ENCODE results near the gene SACS.

DNA sequence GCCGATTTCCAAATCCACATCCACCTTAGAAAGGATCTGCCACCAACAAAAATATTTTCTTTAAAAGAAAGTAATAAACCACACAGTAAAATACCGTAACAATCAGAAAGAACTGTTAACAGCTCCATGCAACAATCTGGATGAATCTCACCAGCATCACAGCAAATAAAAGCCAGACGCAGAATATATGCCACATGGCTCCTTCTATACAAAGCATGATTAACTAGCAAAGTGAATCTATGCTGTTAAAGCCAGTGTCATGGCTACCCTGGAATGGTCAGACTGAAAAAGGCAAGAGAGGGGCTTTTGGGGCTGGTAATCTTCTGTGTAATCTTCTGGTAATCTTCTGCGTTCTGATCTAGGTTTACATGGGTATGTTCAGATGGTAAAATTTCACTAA, 81.3 kb downstream of the SACS start:
- TF ChIP-seq YY1 (IDR thresholded peaks at IDR 0.05; ENCODE audit: insufficient read depth, insufficient read length) (no peak), ZNF274 (IDR thresholded peaks at IDR 0.05; ENCODE audit: low read depth, low read length) (no peak), SUZ12 (IDR thresholded peaks at IDR 0.05; ENCODE audit: extremely low read depth, insufficient read depth, insufficient read length) (no peak)
